ENCODE results near the gene PHLDA2. TPM values are rescaled to one million over a fixed set of nuclear protein-coding genes. Genes with fewer than 3 reads are reported as not detected.

PHLDA2 gene
- total RNA-seq, 1 donor from 2014 or later, result 15.5 TPM

- Histone ChIP-seq H3K4me3 (no peak overlapping the region), H3K36me3 (no peaks in the 10 kb centered on the region), H3K4me1 (peaks cover 26% of the 10 kb centered on the region), H3K9me3 (no peaks in the 10 kb centered on the region), H3K27ac (no peak overlapping the region), H3K27me3 (no peaks in the 10 kb centered on the region)
- peak; percentile 96 for DNase-seq
- intact Hi-C loops (cut with DNase I), result loop anchor here (1.0 to 10.0 kb wide), 2 partner anchors 84 to 356 kb away; no protein-coding TSS in a partner anchor
- TF ChIP-seq CTCF (IDR thresholded peaks at IDR 0.05), result peak; percentile 98
- peak; percentile 65 for ATAC-seq
Measured at GRCh38 chr11:2888266-2888968, 40.8 kb downstream of the PHLDA2 start.

- H3K27ac ChIP-seq, result no peak overlapping the region
- no peak for DNase-seq
- ATAC-seq, result no peak
- H3K4me3 ChIP-seq, result no peak overlapping the region
- no peaks in the 10 kb centered on the region for H3K9me3 ChIP-seq
- intact Hi-C loops (cut with DNase I), result loop anchor here (1.0 to 10.0 kb wide), 2 partner anchors 83 to 355 kb away; no protein-coding TSS in a partner anchor
- H3K27me3 ChIP-seq, result no peaks in the 10 kb centered on the region
- no peak for TF ChIP-seq CTCF (IDR thresholded peaks at IDR 0.05)
- H3K4me1 ChIP-seq, result peaks cover 25% of the 10 kb centered on the region
- H3K36me3 ChIP-seq, result no peaks in the 10 kb centered on the region
Measured at GRCh38 chr11:2887515-2888195, 41.6 kb downstream of the PHLDA2 start.

GRCh38 chr11:2886936-2887335 lies 42.3 kb downstream of the PHLDA2 start:
- no peak overlapping the region for H3K27ac ChIP-seq
- no peak for ATAC-seq
- no peak for TF ChIP-seq CTCF (IDR thresholded peaks at IDR 0.05)

GRCh38 chr11:2886191-2886894 lies 42.9 kb downstream of the PHLDA2 start:
- Histone ChIP-seq H3K4me1 (peaks cover 14% of the 10 kb centered on the region), H3K27ac (no peak overlapping the region), H3K36me3 (no peaks in the 10 kb centered on the region), H3K4me3 (peak overlapping the region; percentile 47), H3K9me3 (no peaks in the 10 kb centered on the region), H3K27me3 (no peaks in the 10 kb centered on the region)
- no peak for DNase-seq
- intact Hi-C loops (cut with DNase I), result loop anchor here (10.0 kb wide), 1 partner anchor 82 kb away; no protein-coding TSS in a partner anchor
- peak; percentile 14 for TF ChIP-seq CTCF (IDR thresholded peaks at IDR 0.05)
- ATAC-seq, result no peak

More at GRCh38 chr11:2886936-2887335, 42.3 kb downstream of the PHLDA2 start:
- no peak overlapping the region for H3K4me3 ChIP-seq
- no peaks in the 10 kb centered on the region for H3K36me3 ChIP-seq
- DNase-seq, result no peak
- no peaks in the 10 kb centered on the region for H3K27me3 ChIP-seq
- no peaks in the 10 kb centered on the region for H3K9me3 ChIP-seq
- H3K4me1 ChIP-seq, result peaks cover 20% of the 10 kb centered on the region
- intact Hi-C loops (cut with DNase I), result loop anchor here (10.0 kb wide), 1 partner anchor 82 kb away; no protein-coding TSS in a partner anchor

GRCh38 chr11:2885678-2886081 lies 43.5 kb downstream of the PHLDA2 start, which contains the start of gene CDKN1C:
Gene CDKN1C, minus strand, starts transcription at chr11:2885775. Its CDS starts 319 bp downstream, at chr11:2885456.
- peak within 1 kb of the TSS; percentile 86 for H3K27ac ChIP-seq
- ATAC-seq, result peak; percentile 84
- H3K4me3 ChIP-seq, result peak within 1 kb of the TSS; percentile 79
- H3K4me1 ChIP-seq, result peaks cover 12% of the 10 kb centered on the region
- peak; percentile 92 for DNase-seq
- H3K27me3 ChIP-seq, result no peaks in the 10 kb centered on the region
- no peak for TF ChIP-seq CTCF (IDR thresholded peaks at IDR 0.05)
- H3K9me3 ChIP-seq, result no peaks in the 10 kb centered on the region
- intact Hi-C loops (cut with DNase I), result loop anchor here (10.0 kb wide), 1 partner anchor 81 kb away; no protein-coding TSS in a partner anchor
- H3K36me3 ChIP-seq, result no peaks in the 10 kb centered on the region

Measured in upper lobe of right lung (tissue), 1 donor.